IMR-90 (cell line): Measurements from ENCODE around the gene FCGR3B. TPM values are rescaled to one million over a fixed set of nuclear protein-coding genes. Genes with fewer than 3 reads are reported as not detected.
"Not testable (repeated sequence)": the region's sequence is repeated elsewhere in the genome, so short reads cannot be mapped to it uniquely, and the experiment has no call there.

ENCODE experiments used
- ATAC-seq: fragments of 200-7000 bp; cut with Tn5 transposase; 2 replicates; pipeline ENCODE4 v1.9.1; 2020; ENCODE audit warnings: low read depth, mild to moderate bottlenecking, moderate library complexity
- BruUV-seq: library from RNA; stranded (reverse); fragments of 400-500 nt; replicated peaks from 2 replicates; lab custom pipeline; 2021; lab: Mats Ljungman, UMichigan
- CTCF ChIA-PET: fragments of 300-600 bp; formaldehyde crosslinking; extraction: SDS; loops from one replicate; lab custom pipeline; 2021; ENCODE audit warnings: antibody characterized with exemption; lab: Yijun Ruan, JAX
- POLR2A ChIA-PET: fragments of 300-600 bp; sonication (Branson Sonifier 250); formaldehyde crosslinking; loops from one replicate; lab custom pipeline; 2022; ENCODE audit warnings: antibody characterized with exemption; ENCODE audit not compliant: unreplicated experiment; lab: Charles Lee
- DNase-seq: peaks from one replicate; pipeline ENCODE4 v3.0.0; 2013
- H2AFZ ChIP-seq: replicated peaks from 2 replicates; pipeline ENCODE3; 2013; ENCODE audit warnings: low read length, mild to moderate bottlenecking; ENCODE audit not compliant: poor library complexity
- H2AK5ac ChIP-seq: 2 replicates; pipeline ENCODE4 v1.6.1; 2013; ENCODE audit warnings: low read depth, low read length, inconsistent platforms
- H2AK9ac ChIP-seq: replicated peaks from 2 replicates; pipeline ENCODE3; 2013; ENCODE audit warnings: mild to moderate bottlenecking, low read depth, low read length, moderate library complexity; ENCODE audit not compliant: poor library complexity
- H2BK120ac ChIP-seq: 2 replicates; pipeline ENCODE4 v1.6.1; 2013; ENCODE audit warnings: low read depth, low read length, inconsistent platforms
- H2BK15ac ChIP-seq: 3 replicates; pipeline ENCODE4 v1.6.1; 2013; ENCODE audit warnings: low read depth, low read length, inconsistent platforms
- H2BK20ac ChIP-seq: 2 replicates; pipeline ENCODE4 v1.6.1; 2013; ENCODE audit warnings: low read depth, mild to moderate bottlenecking, inconsistent platforms, low read length, moderate library complexity
- H2BK5ac ChIP-seq: 2 replicates; pipeline ENCODE4 v1.6.1; 2013; ENCODE audit warnings: mild to moderate bottlenecking, low read depth, low read length, inconsistent platforms; ENCODE audit not compliant: poor library complexity, severe bottlenecking
- H3K14ac ChIP-seq: replicated peaks from 2 replicates; pipeline ENCODE4 v1.6.1; 2013; ENCODE audit warnings: low read depth, low read length, inconsistent platforms
- H3K18ac ChIP-seq: 2 replicates; pipeline ENCODE4 v1.6.1; 2013; ENCODE audit warnings: low read depth, low read length, control low read depth
- H3K23ac ChIP-seq: 2 replicates; pipeline ENCODE4 v1.6.1; 2013; ENCODE audit warnings: low read depth, low read length, inconsistent platforms
- H3K27ac ChIP-seq: 2 replicates; pipeline ENCODE4 v1.5.1; 2013; ENCODE audit warnings: mild to moderate bottlenecking, control low read depth, low read length; ENCODE audit not compliant: insufficient read depth
- H3K27me3 ChIP-seq: 2 replicates; pipeline ENCODE4 v1.6.1; 2013; ENCODE audit warnings: low read length; ENCODE audit not compliant: control insufficient read depth, insufficient read depth
- H3K36me3 ChIP-seq: 2 replicates; pipeline ENCODE4 v1.6.1; 2013; ENCODE audit warnings: low read length, mixed read lengths; ENCODE audit not compliant: control insufficient read depth, insufficient read depth
- H3K4ac ChIP-seq: 2 replicates; pipeline ENCODE4 v1.6.1; 2013; ENCODE audit warnings: low read depth, low read length, inconsistent platforms
- H3K4me1 ChIP-seq: 2 replicates; pipeline ENCODE4 v1.6.1; 2013; ENCODE audit warnings: low read length, mixed read lengths; ENCODE audit not compliant: control insufficient read depth, insufficient read depth
- H3K4me2 ChIP-seq: 2 replicates; pipeline ENCODE4 v1.6.1; 2013; ENCODE audit warnings: low read depth, mild to moderate bottlenecking, control low read depth, low read length, moderate library complexity
- H3K4me3 ChIP-seq: 2 replicates; pipeline ENCODE4 v1.5.1; 2013; ENCODE audit warnings: low read depth, mild to moderate bottlenecking, control low read depth, low read length, moderate library complexity; ENCODE audit not compliant: insufficient read depth
- H3K56ac ChIP-seq: 2 replicates; pipeline ENCODE4 v1.6.1; 2013; ENCODE audit warnings: low read length, inconsistent platforms; ENCODE audit not compliant: insufficient read depth; ENCODE audit errors: extremely low read depth
- H3K79me1 ChIP-seq, 2 experiments: 2 replicates each; pipeline ENCODE4 v1.6.1; 2013; ENCODE audit warnings: low read length in 2 of 2, inconsistent platforms in 1 of 2, low read depth in 1 of 2
- H3K9ac ChIP-seq: 2 replicates; pipeline ENCODE4 v1.6.1; 2013; ENCODE audit warnings: low read depth, low read length, control low read depth
- H3K9me1 ChIP-seq: 2 replicates; pipeline ENCODE4 v1.6.1; 2013; ENCODE audit warnings: low read length, inconsistent platforms; ENCODE audit not compliant: insufficient read depth
- H3K9me3 ChIP-seq: 2 replicates; pipeline ENCODE4 v1.6.1; 2013; ENCODE audit warnings: low read length; ENCODE audit not compliant: control insufficient read depth, insufficient read depth
- H4K20me1 ChIP-seq: 2 replicates; pipeline ENCODE4 v1.6.1; 2013; ENCODE audit warnings: low read length, inconsistent platforms; ENCODE audit not compliant: insufficient read depth
- H4K5ac ChIP-seq: 2 replicates; pipeline ENCODE4 v1.6.1; 2013; ENCODE audit warnings: mild to moderate bottlenecking, low read depth, low read length, control low read depth
- H4K8ac ChIP-seq, 2 experiments: 2 replicates each; pipeline ENCODE4 v1.6.1; 2013; ENCODE audit warnings: low read depth in 2 of 2, low read length in 2 of 2, control low read depth in 1 of 2, inconsistent platforms in 1 of 2
- H4K91ac ChIP-seq: 2 replicates; pipeline ENCODE4 v1.6.1; 2013; ENCODE audit warnings: low read depth, low read length, inconsistent platforms; ENCODE audit not compliant: insufficient read depth
- WGBS, 2 experiments: methylation state at CpG; one replicate each; pipeline versions ENCODE4 v1.1.5 to v1.1.7; 2013; ENCODE audit warnings: missing lambda C conversion rate in 2 of 2; ENCODE audit not compliant: insufficient read length in 1 of 2; ENCODE audit errors: extremely low coverage in 2 of 2; 5-methylcytosine and 5-hydroxymethylcytosine counted together
- dilution Hi-C: fragments of 300-500 bp; cut with HindIII; formaldehyde crosslinking; loops from one replicate; pipeline ENCODE4 v1.14.3; 2018; ENCODE audit warnings: low sequenced_read_pairs; ENCODE audit not compliant: unreplicated experiment
- in situ Hi-C: fragments of 300-500 bp; cut with MboI; formaldehyde crosslinking; loops from 3 replicates; pipeline ENCODE4 v1.14.3; 2019; ENCODE audit warnings: low sequenced_read_pairs, inconsistent platforms, mixed read lengths
- intact Hi-C: fragments of 100-400 bp; cut with micrococcal nuclease; formaldehyde crosslinking; loops from 2 replicates; pipeline ENCODE4 v1.10.0; 2022
- polyA plus RNA-seq, 3 experiments: library from polyadenylated mRNA; depleted of rRNA; stranded (reverse); fragments of >200 nt; gene quantifications; 2 replicates each; pipeline ENCODE4 v1.2.3, GENCODE V29; 2012; ENCODE audit warnings: low replicate concordance in 1 of 3
- total RNA-seq: library from RNA; depleted of rRNA; stranded (reverse); fragments of >200 nt; gene quantifications from 2 replicates; pipeline ENCODE4 v1.2.3, GENCODE V29; 2012

Gene FCGR3B
- total and polyA plus RNA-seq, 2 of the 4 experiments (the other 2 are of a cell fraction) = not detected

- H3K27ac ChIP-seq, H4K91ac ChIP-seq, H2BK20ac ChIP-seq, intact Hi-C loops, H3K9me1 ChIP-seq, H4K8ac ChIP-seq, H3K14ac ChIP-seq, H2BK15ac ChIP-seq, in situ Hi-C loops, H3K9me3 ChIP-seq, H2AK9ac ChIP-seq, H3K79me1 ChIP-seq, DNase-seq, H2BK5ac ChIP-seq, H3K27me3 ChIP-seq, H2AFZ ChIP-seq, BruUV-seq, dilution Hi-C loops, H4K5ac ChIP-seq, H3K4me1 ChIP-seq, H3K4me2 ChIP-seq, POLR2A ChIA-PET, H3K23ac ChIP-seq, H2AK5ac ChIP-seq, H4K20me1 ChIP-seq, H3K9ac ChIP-seq, H3K4ac ChIP-seq, H3K18ac ChIP-seq, H3K56ac ChIP-seq, CTCF ChIA-PET, H2BK120ac ChIP-seq, H3K4me3 ChIP-seq, H3K36me3 ChIP-seq, ATAC-seq: not testable (repeated sequence)
- no CpG with 5 or more reads among the region's 4 CpGs for WGBS, 2 experiments
These were observed 36.5 kb downstream of the FCGR3B start for GRCh38 chr1:161594269-161594984.

- DNase-seq, H3K27ac ChIP-seq, H3K23ac ChIP-seq, H2AFZ ChIP-seq, H4K20me1 ChIP-seq, dilution Hi-C loops, BruUV-seq, H3K79me1 ChIP-seq, H3K36me3 ChIP-seq, H3K4me3 ChIP-seq, H3K4ac ChIP-seq, H2BK5ac ChIP-seq, H3K18ac ChIP-seq, H3K4me1 ChIP-seq, H3K27me3 ChIP-seq, H2BK120ac ChIP-seq, in situ Hi-C loops, H3K9me3 ChIP-seq, H4K8ac ChIP-seq, intact Hi-C loops, H2BK15ac ChIP-seq, H2AK9ac ChIP-seq, H3K9me1 ChIP-seq, POLR2A ChIA-PET, H2BK20ac ChIP-seq, H4K5ac ChIP-seq, H3K9ac ChIP-seq, H3K14ac ChIP-seq, CTCF ChIA-PET, H3K56ac ChIP-seq, ATAC-seq, H4K91ac ChIP-seq, H3K4me2 ChIP-seq, H2AK5ac ChIP-seq: not testable (repeated sequence)
- WGBS, 2 experiments = no CpG with 5 or more reads among the region's 11 CpGs
These were observed 37.8 kb downstream of the FCGR3B start for GRCh38 chr1:161593092-161593755.
